NB4 (cell line): Measurements from ENCODE around the gene MX1.

Experiments used
- MAX ChIP-seq: IDR thresholded peaks from 2 replicates; pipeline ENCODE4 v1.6.1; 2011; ENCODE audit warnings: low read depth, low read length
- POLR2A ChIP-seq: IDR thresholded peaks from 2 replicates; pipeline ENCODE4 v1.6.1; 2011; ENCODE audit warnings: mild to moderate bottlenecking; ENCODE audit not compliant: insufficient read length; ENCODE audit errors: extremely low read depth
- TF ChIP-seq, protein P1 (sequence below): IDR thresholded peaks from one replicate; pipeline ENCODE4 v1.5.1; 2012; ENCODE audit warnings: low read depth, low read length

DNA sequence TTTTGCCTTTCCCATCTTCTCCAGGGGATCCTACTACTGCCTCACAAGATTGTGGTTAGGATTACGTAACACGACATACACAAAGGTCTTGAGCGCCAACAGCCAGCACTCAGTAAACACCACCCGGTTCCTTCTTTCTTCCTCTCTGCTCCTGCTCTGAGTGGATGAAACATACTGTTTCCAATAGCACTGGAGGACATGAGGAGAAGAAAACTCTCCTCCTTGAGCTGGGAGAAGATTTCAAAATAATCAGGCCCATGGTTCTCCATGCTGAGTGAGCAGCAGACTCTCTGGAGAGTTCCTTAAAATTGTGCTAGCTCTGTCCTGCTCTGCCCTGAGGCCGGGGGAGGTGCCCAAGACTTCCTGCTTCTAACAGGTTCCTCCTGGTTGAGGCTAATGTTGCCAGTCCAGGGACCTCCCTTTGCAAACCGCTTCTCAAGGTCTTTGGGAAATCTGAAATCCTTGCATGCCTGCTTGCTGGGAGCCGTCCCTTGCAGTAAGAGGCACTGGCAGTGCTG is 29.4 kb upstream of the MX1 start:
- TF ChIP-seq, protein P1, sequence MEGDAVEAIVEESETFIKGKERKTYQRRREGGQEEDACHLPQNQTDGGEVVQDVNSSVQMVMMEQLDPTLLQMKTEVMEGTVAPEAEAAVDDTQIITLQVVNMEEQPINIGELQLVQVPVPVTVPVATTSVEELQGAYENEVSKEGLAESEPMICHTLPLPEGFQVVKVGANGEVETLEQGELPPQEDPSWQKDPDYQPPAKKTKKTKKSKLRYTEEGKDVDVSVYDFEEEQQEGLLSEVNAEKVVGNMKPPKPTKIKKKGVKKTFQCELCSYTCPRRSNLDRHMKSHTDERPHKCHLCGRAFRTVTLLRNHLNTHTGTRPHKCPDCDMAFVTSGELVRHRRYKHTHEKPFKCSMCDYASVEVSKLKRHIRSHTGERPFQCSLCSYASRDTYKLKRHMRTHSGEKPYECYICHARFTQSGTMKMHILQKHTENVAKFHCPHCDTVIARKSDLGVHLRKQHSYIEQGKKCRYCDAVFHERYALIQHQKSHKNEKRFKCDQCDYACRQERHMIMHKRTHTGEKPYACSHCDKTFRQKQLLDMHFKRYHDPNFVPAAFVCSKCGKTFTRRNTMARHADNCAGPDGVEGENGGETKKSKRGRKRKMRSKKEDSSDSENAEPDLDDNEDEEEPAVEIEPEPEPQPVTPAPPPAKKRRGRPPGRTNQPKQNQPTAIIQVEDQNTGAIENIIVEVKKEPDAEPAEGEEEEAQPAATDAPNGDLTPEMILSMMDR: no peak
- no peak for TF ChIP-seq POLR2A
- TF ChIP-seq MAX: no peak
